Stimulated activated CD4-positive, alpha-beta T cell treated with anti-CD3 and anti-CD28 coated beads, TNF-alpha, amount 100 ng/mL, for 24 hours (primary cell): Measurements from ENCODE around the gene P3H3.
"Not testable (repeated sequence)": the region's sequence is repeated elsewhere in the genome, so short reads cannot be mapped to it uniquely, and the experiment has no call there.

Experiments
- DNase-seq, 3 experiments: peaks; one replicate each; pipeline ENCODE4 v3.0.0-alpha.2; 2020; ENCODE audit warnings: low read depth in 3 of 3

The P3H3 gene

DNA sequence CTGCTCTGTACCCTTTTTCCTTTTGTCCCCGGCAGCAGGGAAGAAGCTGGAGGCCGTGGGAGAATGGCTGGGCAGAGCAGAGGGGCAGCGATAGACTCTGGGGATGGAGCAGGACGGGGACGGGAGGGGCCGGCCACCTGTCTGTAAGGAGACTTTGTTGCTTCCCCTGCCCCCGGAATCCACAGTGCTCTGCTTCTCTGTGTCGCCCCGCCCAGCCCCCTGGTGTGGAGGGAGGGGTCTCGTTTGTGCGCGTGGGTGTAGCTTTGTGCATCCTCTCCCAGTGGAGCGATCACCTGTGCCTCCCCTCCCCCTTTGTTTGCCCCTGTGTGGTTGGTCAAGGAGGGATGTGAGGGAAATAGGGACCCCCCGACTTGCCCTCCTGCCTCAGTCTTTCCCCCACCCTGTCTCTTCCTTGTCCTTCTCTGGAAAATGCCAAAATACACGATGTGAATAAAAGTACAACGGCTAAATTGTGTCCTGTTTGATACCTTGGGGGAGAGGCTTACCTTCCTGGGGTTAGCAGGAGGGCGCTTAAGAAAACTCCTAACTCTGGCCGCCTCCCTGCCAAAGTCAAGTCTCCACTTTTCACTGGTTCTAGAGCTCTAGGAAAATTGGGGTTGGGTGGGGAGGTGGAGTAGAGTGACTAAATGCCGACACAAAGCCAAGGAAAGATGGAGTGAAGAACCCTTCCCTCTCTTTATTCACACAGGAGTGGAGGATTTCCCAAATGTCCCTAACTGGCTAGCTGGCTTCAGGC, 38.1 kb downstream of the P3H3 start:
- no peak for DNase-seq

DNA sequence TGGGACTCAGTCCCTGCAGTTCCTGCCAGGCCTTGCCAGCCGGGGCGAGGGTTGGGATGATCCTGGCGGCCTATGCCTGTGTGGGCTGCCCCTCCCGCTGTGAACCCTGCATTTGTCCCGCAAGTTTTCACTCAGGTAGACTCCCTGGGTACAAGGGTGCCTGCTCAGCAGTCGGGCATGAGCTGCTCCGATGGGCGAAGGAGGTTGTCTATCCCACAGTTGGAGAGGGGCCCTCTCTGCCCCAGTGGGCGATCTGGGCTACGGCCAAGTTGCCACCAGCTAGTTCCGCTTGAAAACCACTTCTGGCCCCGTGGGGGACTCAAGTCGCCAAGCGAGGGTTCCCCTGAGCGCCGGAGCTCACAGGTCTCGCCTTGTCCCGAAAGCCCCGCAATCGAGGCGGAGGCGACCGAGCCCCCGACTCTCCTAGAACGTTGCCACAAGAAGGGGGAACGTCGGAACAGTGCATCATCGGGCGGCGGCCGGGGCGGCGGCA, 38.8 kb downstream of the P3H3 start:
- no peak for DNase-seq

DNA sequence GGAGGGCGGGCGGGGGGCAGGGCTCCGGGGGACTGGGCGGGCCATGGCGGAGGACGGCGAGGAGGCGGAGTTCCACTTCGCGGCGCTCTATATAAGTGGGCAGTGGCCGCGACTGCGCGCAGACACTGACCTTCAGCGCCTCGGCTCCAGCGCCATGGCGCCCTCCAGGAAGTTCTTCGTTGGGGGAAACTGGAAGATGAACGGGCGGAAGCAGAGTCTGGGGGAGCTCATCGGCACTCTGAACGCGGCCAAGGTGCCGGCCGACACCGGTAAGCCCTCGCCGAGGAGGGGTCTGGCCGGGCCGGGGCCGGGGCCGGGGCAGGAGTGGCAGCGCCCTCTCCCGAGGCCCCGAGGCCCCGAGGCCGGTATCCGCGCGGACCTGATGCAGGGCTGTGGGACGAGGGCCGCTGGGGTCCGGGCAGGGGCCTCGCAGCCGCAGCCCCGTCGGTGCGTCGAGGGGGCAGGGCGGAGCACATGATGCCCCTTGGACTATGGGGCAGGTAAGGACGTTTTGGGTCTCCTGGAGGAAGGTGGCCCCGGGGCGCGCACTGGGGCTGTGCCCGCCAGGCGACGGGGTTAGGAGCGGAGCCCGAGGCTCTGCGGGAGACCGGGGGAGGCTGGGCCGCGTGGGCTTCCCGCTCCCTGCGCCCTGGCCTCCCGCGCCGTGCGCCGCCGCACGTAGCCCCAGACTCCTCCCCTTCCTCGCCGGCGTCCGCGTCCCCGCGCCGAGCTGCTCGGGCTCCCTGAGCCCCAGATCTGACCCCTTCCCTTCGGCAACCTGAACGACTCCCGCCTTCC, 39.4 kb downstream of the P3H3 start, which contains the start of gene TPI1:
Gene TPI1 (plus strand): TSS at position 119 of the 798 bp plus-strand sequence. CDS start 36 bp downstream, at position 155.
- peak in 2 of 3 experiments; percentile 73 to 79 for DNase-seq

DNA sequence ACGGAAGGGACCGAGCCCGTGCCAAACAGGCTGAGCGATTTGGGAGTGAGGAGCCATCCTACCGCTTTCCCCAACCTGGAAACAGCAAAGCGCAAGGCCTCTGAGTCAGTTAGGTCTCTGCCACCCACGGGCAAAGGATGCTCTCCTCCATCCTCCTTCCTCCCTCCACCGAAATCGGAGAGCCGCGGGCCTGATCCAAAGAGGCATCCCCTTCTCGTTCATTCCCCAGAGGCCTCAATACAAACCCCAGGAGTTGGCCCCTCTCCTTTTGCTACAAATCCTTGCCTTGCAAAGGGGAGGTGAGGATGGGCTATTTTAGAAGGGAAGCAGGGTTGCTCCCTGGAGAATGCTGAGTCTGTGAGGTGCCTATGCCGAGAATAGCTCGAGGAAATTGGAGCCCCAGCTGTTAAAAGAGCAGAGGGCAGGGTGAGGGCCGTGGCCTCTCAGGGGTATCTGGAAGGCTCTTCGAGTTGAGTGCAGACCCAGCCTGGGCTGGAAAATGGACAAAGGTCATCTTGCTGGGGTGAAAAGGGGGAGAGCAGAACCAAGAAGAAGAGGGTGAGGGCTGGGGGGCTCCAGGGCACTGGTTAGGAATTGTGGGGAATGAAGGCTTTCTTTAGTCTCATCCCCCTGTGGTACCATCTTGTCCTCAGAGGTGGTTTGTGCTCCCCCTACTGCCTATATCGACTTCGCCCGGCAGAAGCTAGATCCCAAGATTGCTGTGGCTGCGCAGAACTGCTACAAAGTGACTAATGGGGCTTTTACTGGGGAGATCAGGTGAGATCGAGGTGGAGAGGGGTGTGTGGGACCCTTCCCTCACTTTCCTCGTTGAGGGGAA, 40.2 kb downstream of the P3H3 start:
- no peak for DNase-seq

DNA sequence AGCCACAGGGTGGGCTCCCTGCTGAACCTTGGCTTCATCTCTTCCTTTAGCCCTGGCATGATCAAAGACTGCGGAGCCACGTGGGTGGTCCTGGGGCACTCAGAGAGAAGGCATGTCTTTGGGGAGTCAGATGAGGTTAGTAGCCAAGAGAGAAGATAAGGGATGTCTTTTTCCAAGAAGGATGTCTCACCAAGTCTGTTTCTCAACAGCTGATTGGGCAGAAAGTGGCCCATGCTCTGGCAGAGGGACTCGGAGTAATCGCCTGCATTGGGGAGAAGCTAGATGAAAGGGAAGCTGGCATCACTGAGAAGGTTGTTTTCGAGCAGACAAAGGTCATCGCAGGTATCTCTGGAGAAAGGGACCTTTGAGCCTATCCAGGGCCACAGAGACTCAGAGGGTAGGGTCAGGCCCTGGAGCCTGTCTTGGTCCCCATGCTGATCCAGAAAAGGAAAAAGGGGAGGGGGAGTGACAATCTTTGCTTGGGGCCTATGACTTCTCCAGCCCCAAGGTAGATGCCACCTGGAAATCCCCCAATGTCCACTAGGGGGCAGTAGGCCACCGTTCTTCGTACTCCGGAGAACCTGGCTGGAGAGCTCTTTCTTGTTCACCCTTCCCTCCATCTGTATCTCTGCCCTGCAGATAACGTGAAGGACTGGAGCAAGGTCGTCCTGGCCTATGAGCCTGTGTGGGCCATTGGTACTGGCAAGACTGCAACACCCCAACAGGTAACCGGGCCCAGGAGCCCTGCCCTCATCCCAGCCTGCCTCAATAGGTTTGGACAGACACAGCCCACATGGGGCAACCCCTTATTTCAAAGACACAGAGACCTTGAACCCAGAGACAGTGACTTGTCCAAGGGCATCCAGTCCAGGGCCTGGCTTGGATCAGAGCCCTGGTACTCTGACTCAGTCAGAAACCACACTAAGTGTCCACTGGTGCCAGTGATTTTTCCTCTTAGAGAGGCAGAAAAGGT, 41.1 kb downstream of the P3H3 start:
- DNase-seq, result peak; percentile 67 to 82 (median 76)

DNA sequence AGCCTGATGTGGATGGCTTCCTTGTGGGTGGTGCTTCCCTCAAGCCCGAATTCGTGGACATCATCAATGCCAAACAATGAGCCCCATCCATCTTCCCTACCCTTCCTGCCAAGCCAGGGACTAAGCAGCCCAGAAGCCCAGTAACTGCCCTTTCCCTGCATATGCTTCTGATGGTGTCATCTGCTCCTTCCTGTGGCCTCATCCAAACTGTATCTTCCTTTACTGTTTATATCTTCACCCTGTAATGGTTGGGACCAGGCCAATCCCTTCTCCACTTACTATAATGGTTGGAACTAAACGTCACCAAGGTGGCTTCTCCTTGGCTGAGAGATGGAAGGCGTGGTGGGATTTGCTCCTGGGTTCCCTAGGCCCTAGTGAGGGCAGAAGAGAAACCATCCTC, 42.1 kb downstream of the P3H3 start:
- not testable (repeated sequence) for DNase-seq

DNA sequence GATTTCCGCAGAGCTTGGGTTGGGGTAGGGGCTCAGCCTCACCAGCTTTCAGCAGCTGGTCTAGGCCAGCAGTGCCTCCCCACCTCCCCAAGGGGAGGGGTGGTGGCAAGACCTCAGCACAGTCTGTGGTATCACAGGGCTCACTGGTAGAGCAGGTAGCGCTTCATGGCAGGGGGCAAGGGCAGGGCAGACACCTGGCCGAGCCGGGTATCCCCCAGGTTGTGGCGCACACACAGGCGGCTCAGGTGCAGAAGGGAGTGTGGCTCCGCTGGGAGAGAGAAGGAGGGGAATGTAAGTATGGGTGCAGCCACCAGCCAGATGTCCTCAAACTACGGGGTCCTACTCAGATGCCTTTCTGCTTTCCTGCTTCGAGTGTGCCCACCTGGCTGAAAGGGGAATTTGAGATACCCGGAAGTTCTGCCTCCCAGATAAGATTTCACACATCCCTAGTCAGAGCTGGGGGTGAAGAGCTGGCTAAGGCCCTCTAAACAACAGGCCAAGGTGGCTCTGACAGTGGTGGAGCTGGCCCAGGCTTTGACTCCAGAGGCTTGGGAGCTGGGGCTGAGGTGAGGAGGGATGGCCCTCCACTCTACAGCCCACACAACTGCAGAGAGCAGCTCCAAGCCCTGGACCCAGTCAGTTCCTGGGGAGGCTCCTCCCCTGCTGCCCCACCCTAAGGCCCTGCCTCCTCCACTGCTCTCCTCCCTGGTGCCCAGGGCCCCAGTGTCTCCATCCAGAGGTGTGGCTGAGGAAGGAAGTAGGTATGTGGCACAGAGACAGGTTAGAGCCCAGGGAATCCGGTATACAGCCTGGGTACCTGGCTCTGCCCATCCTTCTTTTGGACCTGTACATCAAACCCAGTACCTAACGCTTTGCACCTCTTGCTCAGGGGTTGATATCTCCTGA, 43.1 kb downstream of the P3H3 start:
- DNase-seq, result peak in 1 of 3 experiments; percentile 62

DNA sequence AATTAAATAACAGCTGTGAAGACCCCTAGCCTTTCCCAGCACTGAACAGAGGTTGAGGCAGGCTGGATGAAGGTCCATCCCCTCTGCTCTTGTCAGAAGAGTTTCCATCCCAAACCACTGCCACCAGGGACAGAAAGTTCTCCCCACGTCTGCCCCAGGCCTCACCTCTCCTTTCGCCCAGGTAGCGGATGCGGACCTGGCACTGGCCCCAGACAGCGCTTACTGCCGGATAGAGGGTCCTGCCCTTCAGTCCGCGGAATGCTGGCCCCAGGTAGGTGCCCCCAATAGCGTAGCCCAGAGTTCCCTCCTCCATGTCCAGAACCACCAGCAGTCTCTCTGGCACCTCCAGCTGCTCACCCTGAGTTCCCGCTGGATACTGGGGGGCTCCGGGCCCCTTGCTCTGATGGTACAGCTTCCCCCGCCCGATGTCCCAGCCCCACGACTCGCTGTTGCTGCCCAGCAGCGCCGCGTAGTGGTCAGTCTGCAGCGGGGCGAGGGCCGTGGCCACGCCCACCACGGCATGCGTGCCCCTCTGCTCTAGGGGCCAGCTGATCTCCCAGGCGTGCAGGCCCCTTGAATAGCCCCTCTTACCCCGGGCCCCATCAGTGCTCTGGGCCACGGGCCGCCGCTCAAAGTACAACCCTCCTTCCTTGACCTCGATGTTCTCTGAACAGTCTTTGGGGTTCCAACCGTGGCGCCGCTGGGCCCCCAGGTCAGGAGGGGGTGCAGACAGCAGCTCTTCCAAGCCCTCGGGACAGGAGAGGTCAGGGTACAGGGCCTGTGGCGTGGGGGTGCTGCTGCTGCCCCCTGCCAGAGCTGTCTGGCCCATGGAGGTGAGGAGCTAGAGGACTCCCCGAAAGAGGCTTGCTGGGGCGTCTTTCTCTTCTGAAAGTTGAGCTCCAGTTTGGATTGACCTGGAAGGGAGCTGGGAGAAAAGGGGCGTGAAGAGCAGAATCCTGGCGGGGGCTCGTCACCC, 44.2 kb downstream of the P3H3 start:
- peak in 2 of 3 experiments; percentile 73 to 86 for DNase-seq

DNA sequence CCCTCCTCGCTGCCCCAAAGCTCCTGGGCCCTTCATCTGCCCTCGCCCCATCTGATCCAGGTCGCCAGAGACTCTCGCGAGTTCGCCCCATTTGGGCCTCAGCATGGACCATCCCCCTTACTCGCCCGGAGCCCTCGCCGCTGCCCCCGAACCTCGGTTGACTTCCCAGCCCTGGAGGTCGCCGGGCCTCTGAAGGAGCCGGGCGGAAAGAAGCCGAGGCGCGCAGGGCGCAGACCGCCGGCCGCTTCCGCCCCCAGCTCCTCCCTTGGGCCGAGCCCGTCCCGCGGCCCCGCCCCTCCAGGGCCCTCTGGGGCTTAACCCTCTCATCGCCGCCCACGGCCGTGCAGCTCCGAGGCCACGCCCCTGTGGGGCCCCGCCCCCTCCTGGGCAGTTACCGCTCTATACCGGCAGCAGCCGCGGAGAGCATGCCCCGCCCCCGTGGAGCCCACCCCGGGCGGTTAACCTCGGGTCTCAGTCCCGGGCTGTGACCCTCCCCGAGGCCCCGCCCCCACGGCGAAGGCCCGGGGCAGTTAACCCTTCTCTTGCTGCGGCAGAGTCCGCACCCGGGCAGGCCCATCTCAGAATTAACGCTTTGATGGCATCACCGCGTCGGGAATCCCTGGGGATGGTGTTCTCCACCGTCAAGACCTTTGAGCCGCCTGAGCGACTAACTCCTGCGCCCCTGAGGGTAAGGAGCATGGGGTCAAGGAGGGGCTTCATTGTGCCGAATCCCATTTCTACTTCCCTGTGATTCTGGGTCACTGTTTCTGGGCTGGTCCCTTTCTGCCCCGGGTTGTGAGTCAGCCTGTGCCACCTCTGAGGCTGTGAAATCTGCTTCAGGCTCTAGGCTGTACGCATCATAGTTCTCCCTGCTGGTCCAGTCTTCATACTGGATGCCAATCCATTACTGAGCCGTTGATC, 45.1 kb downstream of the P3H3 start, which contains the start of gene SPSB2:
Gene SPSB2 (minus strand): TSS at position 210 of the 921 bp plus-strand sequence. CDS start 402 bp downstream, outside the sequence.
- DNase-seq, result peak; percentile 98 to 100 (median 99)

DNA sequence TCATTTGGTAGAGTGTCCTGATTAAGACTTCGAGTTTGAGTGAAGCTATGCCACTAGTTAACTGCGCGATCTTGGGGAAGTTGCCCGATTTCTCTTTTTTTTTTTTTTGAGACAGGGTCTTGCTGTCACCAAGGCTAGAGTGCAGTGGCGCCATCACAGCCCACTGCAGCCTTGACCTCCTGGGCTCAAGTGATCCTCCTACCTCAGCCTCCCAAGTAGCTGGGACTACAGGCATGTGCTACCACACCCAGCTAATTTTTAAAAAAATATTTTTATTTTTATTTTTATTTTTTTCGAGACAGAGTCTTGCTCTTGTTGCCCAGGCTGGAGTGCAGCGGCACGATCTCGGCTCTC, 45.8 kb downstream of the P3H3 start:
- not testable (repeated sequence) for DNase-seq

DNA sequence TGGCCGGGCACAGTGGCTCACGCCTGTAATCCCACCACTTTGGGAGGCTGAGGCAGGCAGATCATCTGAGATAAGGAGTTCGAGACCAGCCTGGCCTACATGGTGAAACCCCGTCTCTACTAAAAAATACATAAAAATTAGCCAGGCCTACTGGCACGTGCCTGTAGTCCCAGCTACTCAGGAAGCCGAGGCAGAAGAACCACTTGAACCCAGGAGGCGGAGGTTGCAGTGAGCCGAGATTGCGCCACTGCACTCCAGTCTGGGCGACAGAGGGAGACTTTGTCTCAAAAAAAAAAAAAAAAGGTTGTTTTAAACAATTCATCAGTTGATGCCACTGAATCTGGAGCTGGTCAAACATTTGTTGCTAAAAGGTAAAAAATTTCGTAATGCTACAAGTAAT, 51.6 kb downstream of the P3H3 start:
- not testable (repeated sequence) for DNase-seq

DNA sequence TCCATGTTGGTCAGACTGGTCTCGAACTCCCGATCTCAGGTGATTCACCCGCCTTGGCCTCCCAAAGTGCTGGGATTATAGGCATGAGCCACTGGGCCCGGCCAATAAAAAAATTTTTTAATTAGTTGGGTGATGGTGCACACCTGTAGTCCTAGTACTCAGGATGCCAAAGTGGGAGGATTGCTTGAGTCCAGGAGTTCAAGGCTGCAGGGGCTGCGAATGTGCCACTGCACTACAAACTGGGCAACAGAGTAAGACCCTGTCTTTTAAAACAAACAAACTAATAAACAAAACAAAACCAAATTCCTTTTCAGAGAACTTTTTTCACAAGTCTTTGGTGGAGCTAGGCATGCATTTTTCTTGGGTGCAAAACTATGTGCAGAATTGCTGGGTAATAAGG, 55.0 kb downstream of the P3H3 start:
- no peak for DNase-seq

DNA sequence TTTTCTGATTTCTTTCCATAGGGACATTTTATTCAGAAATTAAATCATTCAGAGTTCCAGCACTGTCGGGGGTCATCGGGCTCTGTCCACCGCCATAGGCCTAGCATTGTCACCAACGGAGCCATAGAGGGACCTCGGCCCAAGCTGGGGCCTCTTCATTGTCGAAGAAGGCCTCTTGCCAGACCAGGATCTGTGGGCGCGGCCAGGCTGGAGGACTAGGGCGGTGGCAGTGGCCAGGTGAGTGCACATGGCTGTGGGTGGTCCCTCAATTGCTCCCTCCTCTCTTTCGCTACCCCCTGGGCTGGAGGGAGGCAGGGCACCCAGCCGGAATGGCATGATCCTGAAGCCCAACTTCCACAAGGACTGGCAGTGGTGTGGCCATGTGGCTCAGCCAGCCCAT, 55.5 kb downstream of the P3H3 start:
- DNase-seq, result no peak

DNA sequence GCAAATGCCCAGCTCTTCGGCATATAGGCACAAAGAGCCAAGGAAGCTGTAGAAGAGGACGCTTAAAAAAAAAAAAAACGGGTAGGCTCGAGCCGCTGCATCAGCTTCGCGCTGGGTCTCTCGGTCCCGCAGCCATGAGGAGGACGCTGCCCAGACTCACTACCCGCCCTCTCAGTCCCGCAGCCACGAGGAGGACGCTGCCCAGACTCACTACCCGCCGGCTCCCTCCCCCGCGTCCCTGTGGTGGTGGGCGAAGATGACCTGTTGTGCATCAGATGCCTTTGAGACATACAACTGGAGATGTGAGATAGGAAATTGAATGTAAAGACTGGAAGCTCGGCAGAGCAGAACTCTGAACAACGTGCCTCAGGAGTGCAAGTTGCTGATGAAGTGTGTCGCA, 56.3 kb downstream of the P3H3 start:
- no peak for DNase-seq

DNA sequence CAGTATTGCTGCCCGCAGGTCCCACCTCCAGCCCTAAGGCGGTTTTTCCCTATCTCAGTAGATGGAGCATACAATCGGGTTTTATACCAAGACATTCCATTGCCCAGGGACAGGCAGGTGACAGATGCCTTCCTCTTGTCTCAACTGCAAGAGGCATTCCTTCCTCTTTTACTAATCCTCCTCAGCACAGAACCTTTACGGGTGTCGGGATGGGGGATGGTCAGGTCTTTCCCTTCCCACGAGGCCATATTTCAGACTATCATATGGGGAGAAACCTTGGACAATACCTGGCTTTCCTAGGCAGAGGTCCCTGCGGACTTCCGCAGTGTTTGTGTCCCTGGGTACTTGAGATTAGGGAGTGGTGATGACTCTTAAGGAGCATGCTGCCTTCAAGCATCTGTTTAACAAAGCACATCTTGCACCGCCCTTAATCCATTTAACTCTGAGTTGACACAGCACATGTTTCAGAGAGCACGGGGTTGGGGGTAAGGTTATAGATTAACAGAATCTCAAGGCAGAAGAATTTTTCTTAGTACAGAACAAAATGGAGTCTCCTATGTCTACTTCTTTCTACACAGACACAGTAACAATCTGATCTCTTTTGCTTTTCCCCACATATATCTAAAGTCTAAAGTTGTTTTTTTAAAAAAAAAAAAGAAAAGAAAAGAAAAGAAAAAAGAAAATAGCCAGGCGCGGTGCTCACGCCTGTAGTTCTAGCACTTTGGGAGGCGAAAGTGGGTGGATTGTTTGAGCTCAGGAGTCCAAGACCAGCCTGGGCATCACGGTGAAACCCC, 58.2 kb downstream of the P3H3 start:
- not testable (repeated sequence) for DNase-seq

DNA sequence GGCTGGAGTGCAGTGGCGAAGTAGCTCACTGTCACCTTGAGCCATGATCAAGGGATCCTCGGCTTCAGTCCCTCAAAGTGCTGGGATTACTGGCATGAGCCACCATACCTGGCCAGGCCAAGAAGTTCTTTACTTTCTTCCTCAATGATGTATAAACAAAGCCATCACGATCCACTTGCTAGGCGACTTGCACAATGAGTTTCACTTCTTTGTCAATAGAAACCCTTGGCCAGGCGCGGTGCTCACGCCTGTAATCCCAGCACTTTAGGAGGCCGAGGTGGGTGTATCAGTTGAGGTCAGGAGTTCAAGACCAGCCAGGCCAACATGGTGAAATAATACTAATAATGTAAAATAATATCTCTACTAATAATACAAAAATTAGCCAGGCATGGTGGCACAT, 59.3 kb downstream of the P3H3 start:
- no peak for DNase-seq
